Endothelial cell of umbilical vein (primary cell): ENCODE measurements around the gene MYCL. TPM values are rescaled to one million over a fixed set of nuclear protein-coding genes. Genes with fewer than 3 reads are reported as not detected.

Experiments
- BruUV-seq: library from RNA; stranded (reverse); fragments of 400-500 nt; replicated peaks from 2 replicates; lab custom pipeline; 2021; lab: Mats Ljungman, UMichigan
- CTCF ChIA-PET: fragments of 300-600, 350-600 bp; sonication (Branson Sonifier 250); formaldehyde crosslinking; loops from one replicate; lab custom pipeline; 2021; ENCODE audit warnings: antibody characterized with exemption, inconsistent platforms; lab: Charles Lee
- POLR2A ChIA-PET: fragments of 300-600, 350-600 bp; sonication (Branson Sonifier 250); formaldehyde crosslinking; loops from one replicate; lab custom pipeline; 2021; ENCODE audit warnings: antibody characterized with exemption, inconsistent platforms; lab: Charles Lee
- DNase-seq: peaks from one replicate; pipeline ENCODE4 v3.0.0-alpha.2; 2011; ENCODE audit warnings: low read depth, low spot score
- FAIRE-seq: peaks from 2 replicates; lab custom pipeline; 2011; peaks lifted over from hg19 to GRCh38; lab: Jason Lieb, UNC
- H2AFZ ChIP-seq: 2 replicates; pipeline ENCODE4 v1.6.0; 2012; ENCODE audit warnings: low read depth, low read length, control low read depth, inconsistent platforms
- H3K27ac ChIP-seq: 2 replicates; pipeline ENCODE4 v1.5.1; 2011; ENCODE audit warnings: low read depth, mild to moderate bottlenecking, control low read depth, low read length, moderate library complexity; ENCODE audit not compliant: insufficient read depth
- H3K27me3 ChIP-seq, 2 experiments: 2 replicates each; pipeline versions ENCODE4 v1.6.0 to v1.6.1; 2011; ENCODE audit warnings: low read length in 2 of 2, mixed read lengths in 1 of 2; ENCODE audit not compliant: control insufficient read depth in 2 of 2, insufficient read depth in 2 of 2
- H3K36me3 ChIP-seq, 2 experiments: 2 replicates in 1 of 2; 3 replicates in 1 of 2; pipeline ENCODE4 v1.5.1; 2011; ENCODE audit warnings: low read length in 2 of 2, mild to moderate bottlenecking in 1 of 2, moderate library complexity in 1 of 2; ENCODE audit not compliant: control insufficient read depth in 2 of 2, insufficient read depth in 2 of 2; ENCODE audit errors: extremely low read depth in 1 of 2
- H3K4me1 ChIP-seq: 3 replicates; pipeline ENCODE4 v1.5.1; 2011; ENCODE audit warnings: mild to moderate bottlenecking, low read length; ENCODE audit not compliant: control insufficient read depth, insufficient read depth; ENCODE audit errors: extremely low read depth
- H3K4me2 ChIP-seq: 2 replicates; pipeline ENCODE4 v1.6.1; 2011; ENCODE audit warnings: low read length, control low read depth, mixed read lengths; ENCODE audit not compliant: insufficient read depth
- H3K4me3 ChIP-seq, 3 experiments: fragments of 200-600 bp in 1 of 3; sonication (generic), shearing (Covaris generic) in 1 of 3; replicated peaks in 1 of 3; 2 replicates each; pipeline ENCODE4 v1.5.1; 2011 to 2016; ENCODE audit warnings: control low read depth in 3 of 3, low read length in 3 of 3, mild to moderate bottlenecking in 2 of 3, inconsistent platforms in 1 of 3, low read depth in 1 of 3, moderate library complexity in 1 of 3; ENCODE audit not compliant: insufficient read depth in 1 of 3
- H3K79me2 ChIP-seq: 2 replicates; pipeline ENCODE4 v1.6.0; 2012; ENCODE audit warnings: low read length, inconsistent platforms; ENCODE audit not compliant: control insufficient read depth, insufficient read depth
- H3K9ac ChIP-seq: replicated peaks from 2 replicates; pipeline ENCODE3; 2011; ENCODE audit warnings: low read length, control low read depth; ENCODE audit not compliant: insufficient read depth; ENCODE audit errors: extremely low read depth
- H3K9me1 ChIP-seq: replicated peaks from 3 replicates; pipeline ENCODE4 v1.6.0; 2011; ENCODE audit warnings: mild to moderate bottlenecking, low read length; ENCODE audit not compliant: control insufficient read depth, insufficient read depth; ENCODE audit errors: extremely low read depth
- H3K9me3 ChIP-seq: replicated peaks from 2 replicates; pipeline ENCODE4 v1.5.1; 2012; ENCODE audit warnings: low read length, inconsistent platforms; ENCODE audit not compliant: control insufficient read depth, insufficient read depth
- H4K20me1 ChIP-seq: replicated peaks from 2 replicates; pipeline ENCODE3; 2011; ENCODE audit warnings: mild to moderate bottlenecking, low read length; ENCODE audit not compliant: control insufficient read depth, insufficient read depth; ENCODE audit errors: extremely low read depth
- CTCF ChIP-seq, 2 donors: IDR thresholded peaks; 1 replicate in 1 of 2; 2 replicates in 1 of 2; pipeline ENCODE4 v1.5.1; 2011; ENCODE audit warnings: low read length in 2 of 2, mild to moderate bottlenecking in 2 of 2, moderate library complexity in 2 of 2, control low read depth in 1 of 2, inconsistent platforms in 1 of 2, low read depth in 1 of 2; ENCODE audit not compliant: insufficient read depth in 1 of 2; ENCODE audit errors: extremely low read depth in 1 of 2
- EZH2 ChIP-seq: IDR thresholded peaks from 2 replicates; pipeline ENCODE4 v1.6.1; 2012; ENCODE audit warnings: borderline replicate concordance, low read depth, mild to moderate bottlenecking, moderate library complexity, low read length, inconsistent platforms; ENCODE audit not compliant: severe bottlenecking
- FOS ChIP-seq: IDR thresholded peaks from 2 replicates; pipeline ENCODE4 v1.6.1; 2011; ENCODE audit warnings: mild to moderate bottlenecking, low read length, moderate library complexity, borderline replicate concordance; ENCODE audit not compliant: insufficient read depth
- GATA2 ChIP-seq: IDR thresholded peaks from 2 replicates; pipeline ENCODE4 v1.7.0; 2011; ENCODE audit warnings: low read depth, mild to moderate bottlenecking, moderate library complexity, mixed read lengths, low read length; ENCODE audit not compliant: insufficient read length, insufficient read depth
- JUN ChIP-seq: IDR thresholded peaks from 2 replicates; pipeline ENCODE4 v1.6.1; 2011; ENCODE audit warnings: borderline replicate concordance, low read depth; ENCODE audit not compliant: insufficient read length, insufficient read depth
- MAX ChIP-seq: IDR thresholded peaks from 2 replicates; pipeline ENCODE4 v1.6.1; 2011; ENCODE audit not compliant: insufficient read depth, insufficient read length
- MYC ChIP-seq: IDR thresholded peaks from one replicate; pipeline ENCODE4 v1.6.1; 2011; ENCODE audit warnings: mild to moderate bottlenecking, low read depth, low read length
- POLR2A ChIP-seq: IDR thresholded peaks from 2 replicates; pipeline ENCODE4 v1.6.1; 2012; ENCODE audit warnings: low read depth, mild to moderate bottlenecking, control low read depth, low read length
- POLR2AphosphoS5 ChIP-seq: IDR thresholded peaks from 2 replicates; pipeline ENCODE4 v1.6.1; 2012; ENCODE audit warnings: low read depth, mild to moderate bottlenecking, control low read depth, low read length, moderate library complexity; ENCODE audit not compliant: insufficient read depth
- dilution Hi-C: fragments of 300-500 bp; cut with MboI; formaldehyde crosslinking; loops from one replicate; pipeline ENCODE4 v1.15.0; 2019; ENCODE audit warnings: low sequenced_read_pairs; ENCODE audit not compliant: extremely low pct_ligation_motif_present
- intact Hi-C: fragments of 100-400 bp; cut with micrococcal nuclease; formaldehyde crosslinking; loops from one replicate; pipeline ENCODE4 v1.10.0; 2022
- polyA plus RNA-seq, 4 experiments: library from polyadenylated mRNA; depleted of rRNA in 3 of 4; stranded (reverse) in 3 of 4; unstranded in 1 of 4; fragments of >200 nt; gene quantifications; 2 replicates each; pipeline versions ENCODE4 v1.2.1 to v1.2.3, GENCODE V29; 2011 to 2012; ENCODE audit warnings: missing spikeins in 1 of 4
- total RNA-seq: library from RNA; stranded (reverse); gene quantifications from 2 replicates; pipeline ENCODE4 v1.2.3, GENCODE V29; 2021

MYCL gene
- total and polyA plus RNA-seq, 2 donors (not counting 3 experiments of a cell fraction or from before 2014, with no cell fraction given) = 1.3 to 2.1 TPM

- no peak for FAIRE-seq
- Histone ChIP-seq H3K9ac (no peak overlapping the region), H3K4me2 (no peak overlapping the region), H3K4me1 (no peaks in the 10 kb centered on the region), H3K27ac (no peak overlapping the region), H3K27me3 (peaks cover 0 to 6% of the 10 kb centered on the region in 2 experiments), H2AFZ (no peak overlapping the region), H3K79me2 (no peaks in the 10 kb centered on the region), H3K36me3 (no peaks in the 10 kb centered on the region), H3K9me3 (no peaks in the 10 kb centered on the region), H3K4me3 (no peak overlapping the region), H3K9me1 (no peaks in the 10 kb centered on the region), H4K20me1 (no peaks in the 10 kb centered on the region)
- BruUV-seq = no TSS peak
- dilution Hi-C loops (no loop called here), intact Hi-C loops (no loop called here)
- no peak for DNase-seq
- TF ChIP-seq JUN = no peak
- TF ChIP-seq MAX = no peak
- no peak for TF ChIP-seq POLR2A
- no peak for TF ChIP-seq EZH2
- no peak for TF ChIP-seq POLR2AphosphoS5
- TF ChIP-seq GATA2 = no peak
- TF ChIP-seq CTCF (IDR thresholded peaks at IDR 0.05; ENCODE audit: extremely low read depth in 1 of 2, insufficient read depth in 1 of 2, low read depth in 1 of 2, low read length in 2 of 2) = no peak
- TF ChIP-seq FOS = no peak
- TF ChIP-seq MYC = no peak
- ChIA-PET POLR2A (no interaction called here), CTCF (interaction anchor here (1.0 to 3.1 kb wide), 5 partner anchors 9 to 106 kb away, joined by 3 to 14 read pairs (median 5); no protein-coding TSS in a partner anchor)
Measured at GRCh38 chr1:39926820-39927219, 25.1 kb upstream of the MYCL start.
